ENCODE measurements around the gene HGF.

Gene HGF

DNA sequence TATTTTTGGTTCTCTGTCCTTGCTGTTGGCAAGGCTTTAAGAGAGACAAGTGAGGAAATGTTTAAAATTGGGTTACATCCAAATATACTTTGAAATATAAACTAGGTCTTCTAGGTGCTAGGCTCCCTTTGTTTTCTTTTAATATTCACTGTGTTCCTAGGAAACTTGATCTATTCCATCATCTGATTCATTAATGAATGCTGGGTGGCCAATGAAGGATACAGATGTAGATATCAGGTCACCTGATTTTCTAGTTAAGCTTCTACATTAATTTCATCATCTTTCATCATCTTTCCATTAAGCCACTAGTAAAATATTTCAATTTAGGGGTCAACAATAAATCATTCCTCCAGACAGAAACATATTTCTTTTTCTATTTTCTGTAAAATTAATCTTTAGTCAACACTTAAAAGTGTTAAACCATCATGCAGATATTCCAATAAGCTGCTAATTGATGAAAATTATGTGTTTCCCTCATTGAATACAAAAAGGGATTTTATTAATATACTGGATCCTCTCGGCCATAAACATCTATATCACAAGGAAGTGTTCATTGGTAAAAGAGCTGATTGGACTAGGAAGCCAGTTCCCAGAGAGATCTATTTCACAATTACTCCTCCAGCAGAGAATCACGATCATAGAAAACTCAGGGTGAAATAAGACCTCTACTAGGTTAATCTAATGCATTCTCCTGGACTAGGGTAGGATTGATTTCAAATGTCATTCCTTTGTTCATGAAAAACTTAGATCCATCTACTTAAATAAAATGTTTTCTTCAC, 14.7 kb downstream of the HGF start:
- no peak for DNase-seq (ENCODE audit: low spot score)
- TF ChIP-seq, protein P1, sequence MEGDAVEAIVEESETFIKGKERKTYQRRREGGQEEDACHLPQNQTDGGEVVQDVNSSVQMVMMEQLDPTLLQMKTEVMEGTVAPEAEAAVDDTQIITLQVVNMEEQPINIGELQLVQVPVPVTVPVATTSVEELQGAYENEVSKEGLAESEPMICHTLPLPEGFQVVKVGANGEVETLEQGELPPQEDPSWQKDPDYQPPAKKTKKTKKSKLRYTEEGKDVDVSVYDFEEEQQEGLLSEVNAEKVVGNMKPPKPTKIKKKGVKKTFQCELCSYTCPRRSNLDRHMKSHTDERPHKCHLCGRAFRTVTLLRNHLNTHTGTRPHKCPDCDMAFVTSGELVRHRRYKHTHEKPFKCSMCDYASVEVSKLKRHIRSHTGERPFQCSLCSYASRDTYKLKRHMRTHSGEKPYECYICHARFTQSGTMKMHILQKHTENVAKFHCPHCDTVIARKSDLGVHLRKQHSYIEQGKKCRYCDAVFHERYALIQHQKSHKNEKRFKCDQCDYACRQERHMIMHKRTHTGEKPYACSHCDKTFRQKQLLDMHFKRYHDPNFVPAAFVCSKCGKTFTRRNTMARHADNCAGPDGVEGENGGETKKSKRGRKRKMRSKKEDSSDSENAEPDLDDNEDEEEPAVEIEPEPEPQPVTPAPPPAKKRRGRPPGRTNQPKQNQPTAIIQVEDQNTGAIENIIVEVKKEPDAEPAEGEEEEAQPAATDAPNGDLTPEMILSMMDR (IDR thresholded peaks at IDR 0.05; ENCODE audit: extremely low read depth, missing control alignments): no peak

DNA sequence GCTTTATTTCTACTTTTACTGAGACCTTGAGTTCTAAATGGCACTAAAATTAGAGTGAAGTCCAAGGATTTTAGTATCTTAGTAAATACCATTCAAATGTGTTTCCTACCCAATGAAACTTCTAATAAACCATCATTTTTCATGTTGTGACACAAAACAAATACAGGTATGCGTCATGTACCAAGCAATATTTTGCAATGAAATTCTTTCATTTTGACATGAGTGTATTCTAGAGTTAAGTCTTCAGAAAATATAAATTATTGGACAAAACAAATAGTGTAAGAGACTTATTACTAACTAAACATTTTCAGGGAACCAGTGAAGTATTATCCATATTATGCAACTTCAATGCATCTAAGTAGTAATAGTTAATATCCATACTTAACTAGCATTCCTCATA, 16.5 kb downstream of the HGF start:
- DNase-seq (ENCODE audit: low spot score): no peak
- TF ChIP-seq, protein P1 (IDR thresholded peaks at IDR 0.05; ENCODE audit: extremely low read depth, missing control alignments): no peak

DNA sequence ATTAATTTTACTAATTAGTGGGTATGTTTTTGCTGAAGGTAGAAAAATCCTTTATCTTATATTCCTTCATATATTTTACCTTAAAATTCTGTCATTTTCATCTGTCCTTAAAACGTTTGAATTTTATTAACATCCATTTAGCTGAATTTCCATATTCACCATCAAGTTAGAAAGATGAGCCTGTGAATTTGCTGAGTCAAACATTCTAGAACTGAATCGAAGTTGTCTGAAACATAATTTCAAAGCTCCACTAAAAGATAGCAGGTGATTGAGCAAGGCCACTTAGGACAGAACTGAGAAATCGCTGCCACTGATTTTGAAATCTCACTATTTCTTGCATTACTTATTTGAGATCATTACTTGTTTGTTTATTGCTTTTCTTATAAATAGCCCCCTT, 17.5 kb downstream of the HGF start:
- no peak for DNase-seq (ENCODE audit: low spot score)
- TF ChIP-seq, protein P1 (IDR thresholded peaks at IDR 0.05; ENCODE audit: extremely low read depth, missing control alignments): no peak

DNA sequence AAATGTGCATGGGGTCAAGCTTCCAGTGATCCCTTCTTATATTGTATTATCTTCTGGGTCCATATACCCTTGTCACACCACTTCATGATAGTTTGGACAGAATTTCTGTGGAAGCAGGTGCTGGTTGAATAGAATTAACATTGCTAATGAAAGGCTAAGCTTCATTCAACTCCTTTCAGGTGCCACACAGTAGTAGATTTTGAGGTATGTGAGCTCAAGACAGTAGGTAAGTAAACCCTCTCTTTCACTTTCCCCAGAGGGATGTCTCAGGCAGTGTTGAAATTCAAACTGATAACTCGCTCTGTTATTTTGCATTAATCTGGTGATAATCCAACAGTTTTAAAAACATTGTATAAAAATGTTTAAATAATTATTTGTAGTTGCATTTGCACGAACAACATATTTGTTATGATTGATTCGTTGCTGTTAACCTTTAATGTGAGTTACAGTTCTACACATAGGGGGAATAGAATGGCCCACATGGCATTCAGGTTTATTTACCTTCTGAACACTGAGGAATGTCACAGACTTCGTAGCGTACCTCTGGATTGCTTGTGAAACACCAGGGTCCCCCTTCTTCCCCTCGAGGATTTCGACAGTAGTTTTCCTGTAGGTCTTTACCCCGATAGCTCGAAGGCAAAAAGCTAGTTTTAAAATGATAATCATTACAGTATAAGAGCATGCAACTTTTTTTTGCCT, 18.1 kb downstream of the HGF start:
- TF ChIP-seq, protein P1 (IDR thresholded peaks at IDR 0.05; ENCODE audit: extremely low read depth, missing control alignments): no peak
- no peak for DNase-seq (ENCODE audit: low spot score)

DNA sequence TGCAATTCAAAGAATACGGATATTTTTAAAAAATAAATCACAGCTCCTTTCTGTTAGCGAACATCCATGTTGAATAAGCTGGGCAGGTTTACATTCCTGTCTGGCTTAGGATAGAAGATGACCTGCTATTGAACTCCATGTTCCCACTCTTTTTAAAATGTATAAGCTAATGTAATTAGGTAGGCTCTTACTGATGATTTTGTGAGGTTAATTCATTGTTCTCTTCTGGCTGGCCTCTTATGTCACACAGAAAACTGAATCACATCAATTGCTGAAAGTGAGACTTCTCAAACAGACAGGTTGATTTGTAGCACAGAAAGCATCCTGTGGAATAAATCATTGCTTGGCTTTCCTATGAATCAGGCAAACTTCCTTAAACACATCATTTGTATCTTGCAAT, 24.2 kb downstream of the HGF start:
- TF ChIP-seq, protein P1 (IDR thresholded peaks at IDR 0.05; ENCODE audit: extremely low read depth, missing control alignments): no peak

DNA sequence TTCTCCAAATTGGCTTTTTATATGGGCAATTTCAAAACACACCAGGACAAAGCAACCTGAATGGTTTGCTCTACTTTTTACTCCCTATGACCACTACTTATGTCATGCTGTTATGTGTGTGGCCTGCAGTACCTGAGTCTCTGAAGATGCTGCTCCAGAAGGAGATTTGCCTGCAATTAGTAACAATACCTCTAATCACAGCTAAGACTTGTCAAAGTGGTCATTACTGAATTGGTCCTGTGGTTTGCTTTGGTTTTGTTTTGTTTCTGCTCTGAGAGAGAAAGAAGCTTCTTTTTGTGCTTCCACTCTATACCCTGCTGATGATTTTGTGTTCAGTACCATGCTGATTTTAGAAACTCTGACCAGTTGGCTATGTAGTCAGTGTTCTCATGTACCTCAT, 25.5 kb downstream of the HGF start:
- DNase-seq (ENCODE audit: low spot score): no peak
- TF ChIP-seq, protein P1 (IDR thresholded peaks at IDR 0.05; ENCODE audit: extremely low read depth, missing control alignments): no peak

More for the DNA sequence above, 24.2 kb downstream of the HGF start:
- DNase-seq (ENCODE audit: low spot score): no peak

DNA sequence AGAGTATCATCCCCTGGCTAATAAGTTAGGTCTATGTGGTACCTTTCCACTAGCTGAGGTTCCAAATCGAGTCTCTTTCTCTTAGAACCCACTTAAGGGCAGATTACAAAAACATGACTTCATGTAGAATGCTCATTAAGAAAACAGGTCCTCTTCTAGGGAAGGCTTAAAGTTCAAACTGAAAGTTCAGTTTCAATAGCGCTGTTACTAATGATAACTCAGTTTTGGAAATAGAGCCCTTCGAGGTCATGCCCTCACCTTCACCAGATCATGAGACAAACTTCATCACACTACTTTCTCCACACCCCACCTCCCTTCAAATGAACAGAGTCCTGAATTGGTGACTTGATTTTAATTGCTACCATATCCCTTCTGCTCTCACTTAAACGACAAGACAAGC, 26.2 kb downstream of the HGF start:
- TF ChIP-seq, protein P1 (IDR thresholded peaks at IDR 0.05; ENCODE audit: extremely low read depth, missing control alignments): no peak
- no peak for DNase-seq (ENCODE audit: low spot score)

Data from GM20000 (cell line).